LNCaP clone FGC (cell line): ENCODE results near the gene PLS1.

Source experiments
- DNase-seq: peaks from one replicate; pipeline ENCODE4 v3.0.0-alpha.2; 2011; ENCODE audit warnings: low read depth
- H3K4me3 ChIP-seq: 2 replicates; pipeline ENCODE4 v1.5.1; 2011; ENCODE audit warnings: mild to moderate bottlenecking, low read depth, low read length, control low read depth
- CTCF ChIP-seq: IDR thresholded peaks from 2 replicates; pipeline ENCODE4 v1.5.1; 2012; ENCODE audit warnings: mild to moderate bottlenecking; ENCODE audit not compliant: control insufficient read depth, insufficient read depth; ENCODE audit errors: extremely low read depth

PLS1 gene

GRCh38 chr3:142624341-142625152 is 28.4 kb downstream of the PLS1 start:
- TF ChIP-seq CTCF = no peak
- H3K4me3 ChIP-seq = no peak overlapping the region
- no peak for DNase-seq

- no peak overlapping the region for H3K4me3 ChIP-seq
- TF ChIP-seq CTCF = no peak
- DNase-seq = no peak
Measured at GRCh38 chr3:142625153-142625440, 28.9 kb downstream of the PLS1 start.

GRCh38 chr3:142626971-142627370 is 30.8 kb downstream of the PLS1 start:
- no peak for TF ChIP-seq CTCF
- DNase-seq = no peak
- no peak overlapping the region for H3K4me3 ChIP-seq

GRCh38 chr3:142628801-142629200 is 32.6 kb downstream of the PLS1 start:
- DNase-seq = no peak
- H3K4me3 ChIP-seq = no peak overlapping the region
- TF ChIP-seq CTCF = no peak

- no peak overlapping the region for H3K4me3 ChIP-seq
- DNase-seq = no peak
- no peak for TF ChIP-seq CTCF
Measured at GRCh38 chr3:142633073-142633472, 36.9 kb downstream of the PLS1 start.

GRCh38 chr3:142636050-142636449 is 39.9 kb downstream of the PLS1 start:
- H3K4me3 ChIP-seq = no peak overlapping the region
- DNase-seq = no peak
- no peak for TF ChIP-seq CTCF

- no peak for TF ChIP-seq CTCF
- DNase-seq = no peak
- no peak overlapping the region for H3K4me3 ChIP-seq
Measured at GRCh38 chr3:142636664-142637063, 40.5 kb downstream of the PLS1 start.
